Adrenal gland (tissue), 12 donors: Measurements from ENCODE around the gene TRIM37. TPM values are rescaled to one million over a fixed set of nuclear protein-coding genes. Genes with fewer than 3 reads are reported as not detected.

Experiments used
- DNase-seq, 7 donors: peaks; one replicate each; pipeline ENCODE4 v3.0.0-alpha.2; 2019 to 2020
- H3K27ac ChIP-seq, 5 donors: fragments of 200-600 bp; sonication (generic) in 4 of 5; 1 replicate in 3 of 5; 2 replicates in 2 of 5; pipeline versions ENCODE4 v1.5.1 to v1.8.0; 2016 to 2020; ENCODE audit warnings: mild to moderate bottlenecking in 1 of 5
- H3K27me3 ChIP-seq: fragments of 200-600 bp; 2 replicates; pipeline ENCODE4 v1.8.0; 2021
- H3K36me3 ChIP-seq, 2 donors: fragments of 200-600 bp; replicated peaks in 1 of 2; 1 replicate in 1 of 2; 2 replicates in 1 of 2; pipeline versions ENCODE4 v1.5.1 to v1.8.0; 2018 to 2022
- H3K4me1 ChIP-seq, 2 donors: fragments of 200-600 bp; replicated peaks in 1 of 2; 1 replicate in 1 of 2; 2 replicates in 1 of 2; pipeline versions ENCODE4 v1.5.1 to v1.8.0; 2018 to 2021
- H3K4me3 ChIP-seq, 4 donors: fragments of 200-600 bp; sonication (generic) in 3 of 4; one replicate each; pipeline ENCODE4 v1.5.1; 2016 to 2018
- H3K9me3 ChIP-seq, 3 donors: fragments of 200-600 bp; sonication (generic) in 1 of 3; replicated peaks in 1 of 3; 1 replicate in 2 of 3; 2 replicates in 1 of 3; pipeline versions ENCODE4 v1.5.1 to v1.8.0; 2016 to 2021
- POLR2A ChIP-seq, 2 donors: fragments of 450-650 bp; IDR thresholded peaks; one replicate each; pipeline ENCODE4 v1.6.1; 2017; ENCODE audit warnings: antibody characterized with exemption in 2 of 2, mild to moderate bottlenecking in 2 of 2, moderate library complexity in 1 of 2
- WGBS, 4 donors: extraction: QIAGEN DNeasy Blood & Tissue Kit in 2 of 4; methylation state at CpG; one replicate each; pipeline versions ENCODE4 v1.1.5 to v1.1.7; 2013 to 2017; 5-methylcytosine and 5-hydroxymethylcytosine counted together
- intact Hi-C, 2 donors: fragments of 100-400 bp; cut with DNase I; formaldehyde crosslinking; loops; one replicate each; pipeline versions ENCODE4 v1.14.1 to v1.15.0; 2022 to 2023
- polyA plus RNA-seq, 3 donors: library from polyadenylated mRNA; stranded (reverse); fragments of 200-250 nt in 2 of 3; fragments of 350-450 nt in 1 of 3; fragmentation: Illumina TruSeq in 1 of 3; extraction: RNeasy Lipid Tissue Mini Kit (QIAGEN cat#74804) in 1 of 3; gene quantifications; one replicate each; pipeline ENCODE4 v1.2.3, GENCODE V29; 2013 to 2014
- total RNA-seq, 9 donors: library from RNA; depleted of rRNA in 4 of 9; stranded (reverse); fragments of >200 nt in 4 of 9; fragments of 120-200 nt in 1 of 9; fragmentation: NEBNext Ultra II Directional in 1 of 9; extraction: Animal tissue kit (Norgen Biotek cat#: 25700) in 1 of 9; gene quantifications; one replicate each; pipeline versions ENCODE4 v1.1.0 to v1.2.4, GENCODE V29; 2013 to 2023
- TF ChIP-seq, protein P1 (sequence below), 6 experiments: fragments of 450-650 bp in 4 of 6; fragments of 200-600 bp in 2 of 6; sonication (generic) in 1 of 6; IDR thresholded peaks; 1 replicate in 5 of 6; 2 replicates in 1 of 6; pipeline versions ENCODE4 v1.5.1 to v1.8.0; 2016 to 2021; ENCODE audit warnings: antibody characterized with exemption in 6 of 6, mild to moderate bottlenecking in 2 of 6, moderate library complexity in 1 of 6
- donor health status: healthy with polysubstance abuse.
- donor health status: Bipolar disorder and iron deficiency.
- donor health status: DM: yes; HTN: yes; CAD: no.
- donor health status: DM: no; HTN: no; CAD: no.
- donor health status: DM: no; HTN: no; CAD: no.
- donor health status: DM: yes; HTN: yes; CAD: no.

The TRIM37 gene
- total and polyA plus RNA-seq, 12 donors = 6.0 to 37.2 (median 25.0) TPM

DNA sequence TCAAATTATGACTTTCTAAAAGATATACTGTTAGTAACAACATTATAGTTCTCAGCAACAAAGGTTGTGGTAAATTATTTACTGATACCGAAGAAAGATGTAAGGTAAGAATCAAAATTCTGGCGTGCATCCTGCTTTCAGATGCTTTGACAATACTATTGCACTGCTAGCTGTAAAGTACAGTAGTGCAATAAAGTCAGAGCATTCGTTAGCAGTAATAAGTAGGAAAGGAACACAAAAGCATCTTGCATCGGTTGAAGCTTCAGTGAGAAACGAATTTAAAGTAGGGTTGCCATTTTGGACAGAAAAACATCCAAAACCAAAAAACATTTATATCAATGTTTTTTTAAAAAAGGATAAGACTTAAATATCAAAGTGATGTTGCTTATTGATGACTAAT, 44.3 kb upstream of the TRIM37 start:
- DNase-seq = no peak
- no peaks in the 10 kb centered on the region for H3K27me3 ChIP-seq
- intact Hi-C loops = no loop called here
- TF ChIP-seq, protein P1, sequence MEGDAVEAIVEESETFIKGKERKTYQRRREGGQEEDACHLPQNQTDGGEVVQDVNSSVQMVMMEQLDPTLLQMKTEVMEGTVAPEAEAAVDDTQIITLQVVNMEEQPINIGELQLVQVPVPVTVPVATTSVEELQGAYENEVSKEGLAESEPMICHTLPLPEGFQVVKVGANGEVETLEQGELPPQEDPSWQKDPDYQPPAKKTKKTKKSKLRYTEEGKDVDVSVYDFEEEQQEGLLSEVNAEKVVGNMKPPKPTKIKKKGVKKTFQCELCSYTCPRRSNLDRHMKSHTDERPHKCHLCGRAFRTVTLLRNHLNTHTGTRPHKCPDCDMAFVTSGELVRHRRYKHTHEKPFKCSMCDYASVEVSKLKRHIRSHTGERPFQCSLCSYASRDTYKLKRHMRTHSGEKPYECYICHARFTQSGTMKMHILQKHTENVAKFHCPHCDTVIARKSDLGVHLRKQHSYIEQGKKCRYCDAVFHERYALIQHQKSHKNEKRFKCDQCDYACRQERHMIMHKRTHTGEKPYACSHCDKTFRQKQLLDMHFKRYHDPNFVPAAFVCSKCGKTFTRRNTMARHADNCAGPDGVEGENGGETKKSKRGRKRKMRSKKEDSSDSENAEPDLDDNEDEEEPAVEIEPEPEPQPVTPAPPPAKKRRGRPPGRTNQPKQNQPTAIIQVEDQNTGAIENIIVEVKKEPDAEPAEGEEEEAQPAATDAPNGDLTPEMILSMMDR (IDR thresholded peaks at IDR 0.05) = no peak
- TF ChIP-seq POLR2A (IDR thresholded peaks at IDR 0.05) = no peak
- no peaks in the 10 kb centered on the region for H3K9me3 ChIP-seq
- no peaks in the 10 kb centered on the region for H3K36me3 ChIP-seq
- WGBS, 4 donors = 79 to 89% (median 84%) methylated on average over 5 of the region's 5 CpGs
- no peak overlapping the region for H3K4me3 ChIP-seq
- H3K4me1 ChIP-seq = peaks cover 5 to 13% of the 10 kb centered on the region in 2 donors
- no peak overlapping the region for H3K27ac ChIP-seq

- Histone ChIP-seq H3K27me3 (no peaks in the 10 kb centered on the region), H3K27ac (no peak overlapping the region), H3K4me3 (no peak overlapping the region), H3K9me3 (no peaks in the 10 kb centered on the region), H3K4me1 (peaks cover 0 to 9% of the 10 kb centered on the region in 2 donors), H3K36me3 (no peaks in the 10 kb centered on the region)
- intact Hi-C loops = no loop called here
- no peak for DNase-seq
- no peak for TF ChIP-seq POLR2A (IDR thresholded peaks at IDR 0.05)
- TF ChIP-seq, protein P1 (IDR thresholded peaks at IDR 0.05) = no peak
- WGBS, 4 donors = 87 to 97% (median 94%) methylated on average over 5 of the region's 5 CpGs
These were observed 43.3 kb upstream of the TRIM37 start for GRCh38 chr17:59149841-59150511.

DNA sequence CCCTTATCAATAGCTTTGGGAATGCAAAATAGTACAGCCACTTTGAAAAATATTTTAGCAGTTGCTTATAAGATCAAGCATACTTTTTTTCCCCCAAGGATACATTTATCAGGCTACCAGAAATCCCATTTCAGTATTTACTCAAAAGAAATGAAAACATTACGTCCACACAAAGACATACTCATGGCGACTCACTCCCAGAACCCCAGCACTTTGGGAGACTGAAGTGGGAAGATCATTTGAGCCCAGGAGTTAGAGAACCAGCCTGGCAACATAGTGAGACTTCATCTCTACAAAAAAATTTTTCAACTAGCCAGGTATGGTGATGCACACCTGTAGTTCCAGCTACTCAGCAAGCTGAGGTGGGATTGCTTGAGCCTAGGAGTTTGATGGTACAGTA, 42.4 kb upstream of the TRIM37 start:
- H3K36me3 ChIP-seq = no peaks in the 10 kb centered on the region
- TF ChIP-seq, protein P1 (IDR thresholded peaks at IDR 0.05) = no peak
- no peak for TF ChIP-seq POLR2A (IDR thresholded peaks at IDR 0.05)
- H3K27ac ChIP-seq = no peak overlapping the region
- H3K4me3 ChIP-seq = no peak overlapping the region
- no peaks in the 10 kb centered on the region for H3K9me3 ChIP-seq
- no peak for DNase-seq
- peaks cover 0 to 9% of the 10 kb centered on the region in 2 donors for H3K4me1 ChIP-seq
- intact Hi-C loops = no loop called here
- 79 to 88% (median 86%) methylated on average over 2 of the region's 2 CpGs for WGBS, 4 donors
- no peaks in the 10 kb centered on the region for H3K27me3 ChIP-seq

GRCh38 chr17:59145571-59146096, 39.0 kb upstream of the TRIM37 start:
- H3K4me3 ChIP-seq = no peak overlapping the region
- H3K9me3 ChIP-seq = no peaks in the 10 kb centered on the region
- intact Hi-C loops = no loop called here
- H3K36me3 ChIP-seq = no peaks in the 10 kb centered on the region
- TF ChIP-seq, protein P1 (IDR thresholded peaks at IDR 0.05) = no peak
- no peak for TF ChIP-seq POLR2A (IDR thresholded peaks at IDR 0.05)
- DNase-seq = no peak
- H3K4me1 ChIP-seq = no peaks in the 10 kb centered on the region
- H3K27ac ChIP-seq = no peak overlapping the region
- H3K27me3 ChIP-seq = no peaks in the 10 kb centered on the region
- WGBS, 4 donors = 90 to 95% (median 94%) methylated on average over 4 of the region's 4 CpGs
